CMK (cell line): ENCODE measurements around the gene AMER3.

Experiments used
- DNase-seq: peaks from one replicate; pipeline ENCODE4 v3.0.0-alpha.2; 2010; ENCODE audit warnings: low read depth

The AMER3 gene

DNA sequence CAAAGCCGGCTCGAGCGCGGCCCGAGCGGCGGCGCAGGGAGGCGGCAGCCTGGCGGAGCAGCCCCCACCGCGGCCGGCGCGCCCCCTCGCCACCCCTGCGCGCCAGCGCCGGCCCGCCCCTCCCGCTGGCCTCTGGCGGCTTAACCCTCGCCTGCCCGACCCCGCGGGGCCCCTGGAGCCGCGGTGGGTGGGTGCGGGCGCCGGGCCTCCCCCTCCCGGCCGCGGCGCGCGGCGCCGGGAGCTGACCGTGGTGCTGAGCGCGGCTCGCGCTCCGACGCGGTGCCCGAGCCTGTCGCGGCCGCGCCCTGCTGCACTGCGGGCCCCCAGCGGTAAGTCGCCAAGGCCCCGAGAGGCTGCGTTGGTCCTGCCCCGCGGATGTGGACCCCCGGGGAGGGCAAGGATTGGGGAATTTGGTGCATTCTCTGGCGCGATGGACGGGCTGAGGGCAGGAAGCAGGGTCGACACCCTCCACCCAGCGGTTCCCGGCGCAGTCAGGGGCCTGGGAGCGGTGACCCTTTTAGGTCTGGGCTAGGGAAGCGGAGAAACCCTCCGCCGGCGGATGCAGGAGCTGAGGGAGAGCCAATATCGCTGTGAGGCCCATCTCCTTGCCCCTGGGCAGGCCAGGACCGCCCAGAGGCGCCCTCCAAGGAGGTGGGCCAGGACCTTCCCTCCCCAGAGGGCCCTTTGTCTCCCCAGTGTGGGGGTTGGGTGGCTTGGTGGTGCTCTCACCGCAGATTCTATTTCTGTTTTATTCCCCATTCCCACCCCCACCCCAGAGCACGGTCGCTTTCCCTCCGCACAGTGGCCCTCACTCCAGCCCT is 923 bp downstream of the AMER3 start:
- no peak for DNase-seq

DNA sequence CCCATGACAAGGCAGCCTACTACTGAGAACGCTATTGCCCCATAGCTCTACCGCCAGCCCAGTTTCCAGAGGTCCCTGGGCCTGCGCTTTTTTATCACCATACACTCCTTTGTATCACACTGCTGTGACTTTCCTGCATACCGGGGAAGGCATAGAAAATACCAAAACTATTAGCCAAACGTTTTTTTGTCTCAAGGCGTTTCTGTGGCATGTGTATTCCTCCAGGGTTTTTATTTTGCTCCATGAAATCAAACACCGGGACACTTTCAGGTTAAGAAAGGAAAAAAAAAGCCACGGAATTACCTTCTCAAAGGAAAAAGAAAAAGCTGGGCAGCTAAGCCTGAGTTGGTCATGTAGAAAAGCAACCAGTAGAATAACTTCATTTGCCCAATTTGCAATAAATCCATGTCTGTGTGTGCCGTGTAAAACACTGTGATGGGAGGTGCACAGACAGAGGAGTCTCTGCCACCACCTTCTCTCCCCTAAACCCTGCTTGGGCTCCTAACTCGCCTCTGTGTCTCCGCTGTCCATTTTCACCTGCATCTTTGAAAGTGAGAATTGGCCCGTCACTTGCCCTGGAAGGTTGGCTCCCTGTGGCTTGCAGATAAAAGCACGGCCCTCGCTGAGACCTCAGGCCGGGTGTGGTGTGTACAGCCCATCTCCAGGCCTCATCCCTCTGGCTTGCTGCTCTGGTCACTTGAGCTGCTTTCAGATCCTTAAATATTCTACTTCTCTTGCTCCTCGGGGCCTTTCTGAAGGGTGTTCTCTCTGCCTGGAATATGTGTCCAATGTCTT is 1.7 kb downstream of the AMER3 start:
- no peak for DNase-seq

GRCh38 chr2:130759906-130760753 is 4.8 kb downstream of the AMER3 start:
- no peak for DNase-seq

- DNase-seq, result no peak
Observed at GRCh38 chr2:130760754-130761751, 5.7 kb downstream of the AMER3 start.

GRCh38 chr2:130762031-130762909 is 6.9 kb downstream of the AMER3 start:
- no peak for DNase-seq

- no peak for DNase-seq
Observed at GRCh38 chr2:130762910-130763385, 7.6 kb downstream of the AMER3 start.

- no peak for DNase-seq
Observed at GRCh38 chr2:130763405-130763804, 8.1 kb downstream of the AMER3 start.

- no peak for DNase-seq
Observed at GRCh38 chr2:130764035-130764820, 8.9 kb downstream of the AMER3 start.

GRCh38 chr2:130764821-130765115 is 9.4 kb downstream of the AMER3 start:
- no peak for DNase-seq

- DNase-seq, result no peak
Observed at GRCh38 chr2:130765464-130765863, 10.1 kb downstream of the AMER3 start.

DNA sequence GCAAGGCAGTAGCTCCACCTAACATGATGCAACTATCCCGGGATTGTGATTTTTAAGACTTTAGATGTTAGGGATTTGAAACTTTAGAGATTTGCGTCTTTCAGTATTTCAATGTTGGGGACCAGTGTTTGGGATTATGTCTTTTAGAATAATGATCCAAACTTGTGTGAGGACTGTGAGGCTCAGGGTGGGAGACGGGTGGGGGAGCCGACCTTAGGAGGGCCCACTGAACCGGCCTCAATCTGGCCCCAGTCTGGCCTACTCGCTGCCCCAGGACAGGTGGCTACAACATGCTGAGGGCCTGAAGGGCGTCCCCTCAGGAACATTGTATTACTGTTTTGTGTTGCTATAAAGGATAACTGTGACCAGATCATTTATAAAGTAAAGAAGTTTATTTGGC is 10.7 kb downstream of the AMER3 start:
- no peak for DNase-seq

DNA sequence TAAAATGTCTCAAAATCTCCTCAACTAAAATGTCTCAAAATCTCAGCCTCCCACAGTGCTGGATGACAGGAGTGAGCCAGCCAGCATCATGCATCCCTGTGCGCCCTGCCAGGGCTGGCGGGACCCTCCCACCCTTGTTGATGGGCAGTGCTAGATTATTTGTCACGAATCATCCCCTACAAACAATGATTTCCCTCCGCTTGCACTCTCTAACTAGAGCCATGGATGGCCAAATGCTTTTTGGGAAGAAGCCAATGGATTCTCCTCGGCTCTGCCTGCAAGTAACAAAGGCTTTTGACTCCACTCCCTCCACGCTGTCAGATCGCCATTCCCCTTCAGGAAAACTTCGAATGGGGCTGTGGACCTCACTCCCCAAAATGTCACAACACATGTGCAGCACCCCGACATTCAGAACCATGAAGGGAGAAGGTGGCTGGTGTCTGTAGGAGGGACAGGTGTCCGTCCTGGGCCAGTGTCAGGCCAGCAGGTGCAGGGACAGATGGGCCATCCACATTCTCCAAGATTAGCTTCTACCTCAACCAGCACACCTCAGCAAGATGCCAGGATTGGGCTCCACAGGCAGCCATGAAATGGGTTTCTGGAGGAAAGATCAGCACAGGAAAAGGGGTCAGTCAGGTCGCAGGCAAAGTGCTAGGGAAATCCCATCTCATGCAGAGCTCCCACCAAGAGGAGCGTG is 11.5 kb downstream of the AMER3 start:
- no peak for DNase-seq

DNA sequence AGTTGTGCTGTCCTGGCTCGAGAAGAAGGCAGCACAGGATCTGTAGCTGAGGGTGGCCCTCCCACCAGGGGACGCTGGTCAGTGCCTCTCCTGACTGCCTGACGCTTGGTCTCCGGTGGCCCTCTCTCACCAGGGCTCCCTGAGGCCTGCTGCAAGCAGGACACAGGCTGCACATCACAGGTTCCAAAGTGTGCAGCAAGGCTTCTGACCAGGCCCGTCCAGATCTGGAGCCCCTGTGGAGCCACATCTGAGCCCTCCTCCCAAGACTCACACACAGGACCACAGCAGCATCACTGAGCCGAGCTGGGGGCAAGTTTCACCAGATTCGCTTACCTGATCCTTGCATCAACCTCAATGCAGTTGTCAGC is 12.1 kb downstream of the AMER3 start:
- no peak for DNase-seq

DNA sequence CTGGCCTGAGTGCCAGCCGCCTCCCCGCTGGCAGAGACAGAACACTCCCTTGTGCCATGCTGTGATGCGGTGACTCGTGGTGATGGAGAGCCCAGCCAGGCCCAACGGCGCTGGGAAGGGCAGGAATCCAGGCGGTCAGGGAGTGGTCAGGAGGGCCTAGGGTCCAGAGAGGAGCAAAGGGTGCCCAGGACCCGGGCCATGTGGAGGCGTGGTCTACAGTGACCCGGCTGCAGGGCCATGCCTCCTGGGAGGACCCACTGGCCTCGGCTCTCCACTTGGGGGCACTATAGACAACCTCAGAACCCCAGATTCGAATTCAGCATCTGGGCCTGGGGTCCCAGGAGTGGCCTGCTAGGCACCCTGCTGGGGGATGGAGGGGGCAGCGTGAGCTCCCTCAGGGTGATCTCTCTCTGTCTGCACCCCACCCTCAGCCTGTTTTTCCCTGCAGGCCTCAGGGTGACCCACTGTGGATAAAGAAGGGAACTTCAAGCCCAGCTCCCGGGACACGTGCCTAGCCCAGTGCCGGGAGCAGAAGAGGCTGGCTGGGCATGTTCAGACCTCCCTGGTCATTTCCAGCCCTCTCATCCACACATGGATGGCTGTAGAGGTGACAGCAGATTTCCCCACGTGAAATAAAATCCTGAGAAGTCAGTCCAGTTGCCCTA is 13.0 kb downstream of the AMER3 start:
- DNase-seq, result no peak

DNA sequence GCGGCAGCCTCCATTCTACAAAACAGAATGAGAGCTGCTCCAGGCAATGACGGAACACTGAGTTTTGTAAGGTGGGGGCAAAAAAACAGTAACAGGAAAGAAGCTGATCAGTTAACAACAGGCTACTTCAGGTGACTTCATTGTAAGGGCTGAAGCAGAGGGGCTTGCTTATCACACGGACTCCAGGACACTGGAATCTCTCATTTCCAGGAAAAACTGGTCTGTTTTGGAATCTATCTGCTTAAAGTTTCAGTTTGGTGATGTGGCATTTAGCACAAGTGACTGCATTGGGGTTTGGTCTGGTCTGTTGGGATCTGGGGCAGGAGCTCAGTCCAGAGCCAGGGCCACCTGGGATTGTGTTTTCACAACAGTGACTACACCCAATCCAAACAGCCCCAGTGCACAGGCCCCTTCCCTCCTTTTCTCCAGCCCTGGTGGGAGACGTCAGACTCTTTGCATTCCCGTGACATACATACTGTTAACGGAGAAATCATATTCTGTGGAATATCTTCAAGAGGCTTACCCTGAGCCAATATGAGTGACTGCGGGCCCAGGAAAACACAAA is 14.1 kb downstream of the AMER3 start:
- no peak for DNase-seq

DNA sequence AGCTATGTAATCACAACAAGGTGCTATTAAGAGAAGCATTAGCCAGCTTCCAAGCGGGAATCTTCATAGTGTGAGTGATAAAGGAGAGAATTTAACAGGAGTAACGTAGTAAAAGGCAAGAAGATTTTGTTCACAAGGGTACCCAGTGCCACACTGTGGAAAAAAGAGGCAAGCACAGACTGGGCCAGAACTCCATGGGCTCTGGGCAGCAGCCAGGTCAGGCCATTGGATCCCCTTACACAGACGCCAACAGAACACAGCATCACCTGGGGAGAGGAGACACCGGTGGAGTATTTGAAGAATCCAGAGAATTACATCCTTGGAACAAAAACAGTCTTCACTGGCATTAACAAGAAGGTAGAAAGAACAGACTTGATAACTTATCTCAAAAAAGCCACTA is 21.2 kb downstream of the AMER3 start:
- DNase-seq, result no peak

GRCh38 chr2:130778781-130779180 is 23.4 kb downstream of the AMER3 start:
- DNase-seq, result no peak

GRCh38 chr2:130785466-130786055 is 30.2 kb downstream of the AMER3 start:
- no peak for DNase-seq
